GM23338 (cell line): Measurements from ENCODE around the gene ERBB4. TPM values are rescaled to one million over a fixed set of nuclear protein-coding genes. Genes with fewer than 3 reads are reported as not detected.

Source experiments
- ATAC-seq: fragments of 200-7000 bp; cut with Tn5 transposase; 3 replicates; pipeline ENCODE4 v1.9.1; 2020
- DNase-seq: peaks from one replicate; pipeline ENCODE4 v3.0.0-alpha.2; 2015; ENCODE audit warnings: low spot score
- H2AFZ ChIP-seq: fragments of 200-600 bp; sonication (generic); 2 replicates; pipeline ENCODE4 v1.8.0; 2016; ENCODE audit warnings: antibody characterized with exemption, mild to moderate bottlenecking, moderate library complexity
- H3F3A ChIP-seq: fragments of 200-600 bp; sonication (generic); replicated peaks from 2 replicates; pipeline ENCODE4 v1.8.0; 2017; ENCODE audit warnings: antibody characterized with exemption, mixed run types, low read depth
- H3K27ac ChIP-seq: fragments of 200-600 bp; sonication (generic); 2 replicates; pipeline ENCODE4 v1.6.1; 2016; ENCODE audit warnings: low read depth
- H3K27me3 ChIP-seq: fragments of 200-600 bp; sonication (generic); 2 replicates; pipeline ENCODE4 v1.8.0; 2016; ENCODE audit warnings: mild to moderate bottlenecking, mixed run types, moderate library complexity; ENCODE audit not compliant: insufficient read depth
- H3K36me3 ChIP-seq: fragments of 200-600 bp; sonication (generic); 2 replicates; pipeline ENCODE4 v1.8.0; 2016; ENCODE audit warnings: mild to moderate bottlenecking; ENCODE audit not compliant: insufficient read depth
- H3K4me1 ChIP-seq: fragments of 200-600 bp; sonication (generic); 2 replicates; pipeline ENCODE4 v1.8.0; 2016; ENCODE audit warnings: mild to moderate bottlenecking, moderate library complexity; ENCODE audit not compliant: insufficient read depth
- H3K4me2 ChIP-seq: fragments of 200-600 bp; sonication (generic); 2 replicates; pipeline ENCODE4 v1.7.1; 2017; ENCODE audit warnings: mixed run types
- H3K4me3 ChIP-seq: fragments of 200-600 bp; sonication (generic); 2 replicates; pipeline ENCODE4 v1.6.1; 2016; ENCODE audit warnings: mixed run types
- H3K79me2 ChIP-seq: fragments of 200-600 bp; sonication (generic); replicated peaks from 2 replicates; pipeline ENCODE4 v1.8.0; 2017; ENCODE audit warnings: mild to moderate bottlenecking; ENCODE audit not compliant: insufficient read depth
- H3K9me2 ChIP-seq: fragments of 200-600 bp; sonication (generic); 2 replicates; pipeline ENCODE4 v1.8.0; 2017; ENCODE audit not compliant: insufficient read depth
- H4K20me1 ChIP-seq: fragments of 200-600 bp; sonication (generic); replicated peaks from 2 replicates; pipeline ENCODE4 v1.8.0; 2017; ENCODE audit warnings: mild to moderate bottlenecking; ENCODE audit not compliant: insufficient read depth
- H3K27ac Mint-ChIP-seq: 2 replicates; pipeline ENCODE4 v1.8.0; 2020; ENCODE audit warnings: inconsistent platforms, mild to moderate bottlenecking, moderate library complexity, mixed read lengths
- H3K27me3 Mint-ChIP-seq: 3 replicates; pipeline ENCODE4 v1.8.0; 2022; ENCODE audit warnings: low read depth, mild to moderate bottlenecking, moderate library complexity, mixed read lengths, inconsistent platforms; ENCODE audit not compliant: insufficient read depth, poor library complexity
- H3K36me3 Mint-ChIP-seq: 3 replicates; pipeline ENCODE4 v1.8.0; 2021; ENCODE audit warnings: low read depth, mild to moderate bottlenecking, inconsistent platforms, moderate library complexity, mixed read lengths
- H3K4me1 Mint-ChIP-seq: 3 replicates; pipeline ENCODE4 v1.8.0; 2020; ENCODE audit warnings: mild to moderate bottlenecking, inconsistent platforms, mixed read lengths
- H3K4me3 Mint-ChIP-seq: 3 replicates; pipeline ENCODE4 v1.8.0; 2021; ENCODE audit warnings: moderate library complexity, mild to moderate bottlenecking, inconsistent platforms, mixed read lengths
- H3K9me3 Mint-ChIP-seq: 3 replicates; pipeline ENCODE4 v1.8.0; 2020; ENCODE audit warnings: moderate library complexity, mild to moderate bottlenecking, inconsistent platforms, mixed read lengths
- CREB1 ChIP-seq: fragments of 250-450 bp; sonication (Bioruptor Pico); IDR thresholded peaks from 2 replicates; pipeline ENCODE4 v1.5.0; 2020; ENCODE audit warnings: low read depth, mild to moderate bottlenecking, moderate library complexity
- ETS1 ChIP-seq: IDR thresholded peaks from 2 replicates; pipeline ENCODE4 v1.6.1; 2016; ENCODE audit warnings: antibody characterized with exemption
- EZH2 ChIP-seq: fragments of 200-600 bp; sonication (generic); IDR thresholded peaks from one replicate; pipeline ENCODE4 v1.8.0; 2017; ENCODE audit warnings: antibody characterized with exemption, mild to moderate bottlenecking, low read depth; ENCODE audit not compliant: unreplicated experiment
- EZH2phosphoT487 ChIP-seq: fragments of 200-600 bp; sonication (generic); IDR thresholded peaks from one replicate; pipeline ENCODE4 v1.8.1; 2018; ENCODE audit warnings: antibody characterized with exemption; ENCODE audit not compliant: unreplicated experiment
- JUNB ChIP-seq: IDR thresholded peaks from one replicate; pipeline ENCODE4 v1.6.1; 2016; ENCODE audit warnings: antibody characterized with exemption; ENCODE audit not compliant: unreplicated experiment
- POLR2AphosphoS5 ChIP-seq: IDR thresholded peaks from 2 replicates; pipeline ENCODE4 v1.6.1; 2016; ENCODE audit warnings: antibody characterized with exemption, low read depth
- STAT1 ChIP-seq: IDR thresholded peaks from one replicate; pipeline ENCODE4 v1.6.1; 2016; ENCODE audit warnings: antibody characterized with exemption; ENCODE audit not compliant: unreplicated experiment
- ZNF114 ChIP-seq: fragments of 250-450 bp; sonication (Bioruptor Pico); IDR thresholded peaks from 2 replicates; pipeline ENCODE4 v1.5.0; 2020; ENCODE audit warnings: mild to moderate bottlenecking, moderate library complexity
- ZNF462 ChIP-seq: fragments of 250-450 bp; sonication (Bioruptor Pico); IDR thresholded peaks from 2 replicates; pipeline ENCODE4 v1.5.0; 2020; ENCODE audit warnings: mild to moderate bottlenecking, moderate library complexity
- polyA plus RNA-seq: library from polyadenylated mRNA; unstranded; fragments of >200 nt; fragmentation: Nextera tagmentation; extraction: Ambion mirVana; gene quantifications from 2 replicates; pipeline ENCODE4 v1.2.1, GENCODE V29; 2016
- total RNA-seq: library from RNA; depleted of rRNA; stranded (reverse); fragments of >200 nt; shearing (Covaris generic); gene quantifications from 2 replicates; pipeline ENCODE4 v1.2.3, GENCODE V29; 2014

Gene ERBB4
- total and polyA plus RNA-seq, 2 experiments from 2014 or later: 0.73 to 1.1 TPM

- H3K36me3 Mint-ChIP-seq: no peaks in the 10 kb centered on the region
- DNase-seq: no peak
- peaks cover 7% of the 10 kb centered on the region for H3K4me1 Mint-ChIP-seq
- no peaks in the 10 kb centered on the region for H3K9me3 Mint-ChIP-seq
- TF ChIP-seq ZNF462 (CRISPR knock-in tag) (no peak), JUNB (no peak), EZH2phosphoT487 (no peak), ZNF114 (no peak), ETS1 (no peak), CREB1 (CRISPR knock-in tag) (no peak), POLR2AphosphoS5 (no peak), EZH2 (no peak), STAT1 (no peak)
- no peak overlapping the region for H3K27ac Mint-ChIP-seq
- Histone ChIP-seq H3K27me3 (no peaks in the 10 kb centered on the region), H3K27ac (no peak overlapping the region), H4K20me1 (no peaks in the 10 kb centered on the region), H3K79me2 (no peaks in the 10 kb centered on the region), H3K4me3 (no peak overlapping the region), H3K4me1 (peaks cover 10% of the 10 kb centered on the region), H3F3A (no peaks in the 10 kb centered on the region), H3K9me2 (no peaks in the 10 kb centered on the region), H3K4me2 (no peak overlapping the region), H2AFZ (no peak overlapping the region), H3K36me3 (no peaks in the 10 kb centered on the region)
- no peak overlapping the region for H3K4me3 Mint-ChIP-seq
- H3K27me3 Mint-ChIP-seq: no peaks in the 10 kb centered on the region
- no peak for ATAC-seq
These were observed 179.1 kb downstream of the ERBB4 start for GRCh38 chr2:212359425-212360067.
